Occipital lobe (tissue), 2 donors: Measurements from ENCODE around the gene STAC3. TPM values are rescaled to one million over a fixed set of nuclear protein-coding genes. Genes with fewer than 3 reads are reported as not detected.

ENCODE experiments used
- DNase-seq: peaks from one replicate; lab custom pipeline; 2025; lab: John Stamatoyannopoulos, UW
- total RNA-seq: library from RNA; depleted of rRNA; stranded (reverse); fragments of >200 nt; gene quantifications from one replicate; pipeline ENCODE4 v1.2.3, GENCODE V29; 2014

The STAC3 gene
- total RNA-seq, 1 donor from 2014 or later, result 0.94 TPM

- DNase-seq, result no peak
Measured at GRCh38 chr12:57223191-57224165, 27.5 kb downstream of the STAC3 start.

GRCh38 chr12:57222286-57223190 is 28.4 kb downstream of the STAC3 start:
- DNase-seq, result no peak

DNA sequence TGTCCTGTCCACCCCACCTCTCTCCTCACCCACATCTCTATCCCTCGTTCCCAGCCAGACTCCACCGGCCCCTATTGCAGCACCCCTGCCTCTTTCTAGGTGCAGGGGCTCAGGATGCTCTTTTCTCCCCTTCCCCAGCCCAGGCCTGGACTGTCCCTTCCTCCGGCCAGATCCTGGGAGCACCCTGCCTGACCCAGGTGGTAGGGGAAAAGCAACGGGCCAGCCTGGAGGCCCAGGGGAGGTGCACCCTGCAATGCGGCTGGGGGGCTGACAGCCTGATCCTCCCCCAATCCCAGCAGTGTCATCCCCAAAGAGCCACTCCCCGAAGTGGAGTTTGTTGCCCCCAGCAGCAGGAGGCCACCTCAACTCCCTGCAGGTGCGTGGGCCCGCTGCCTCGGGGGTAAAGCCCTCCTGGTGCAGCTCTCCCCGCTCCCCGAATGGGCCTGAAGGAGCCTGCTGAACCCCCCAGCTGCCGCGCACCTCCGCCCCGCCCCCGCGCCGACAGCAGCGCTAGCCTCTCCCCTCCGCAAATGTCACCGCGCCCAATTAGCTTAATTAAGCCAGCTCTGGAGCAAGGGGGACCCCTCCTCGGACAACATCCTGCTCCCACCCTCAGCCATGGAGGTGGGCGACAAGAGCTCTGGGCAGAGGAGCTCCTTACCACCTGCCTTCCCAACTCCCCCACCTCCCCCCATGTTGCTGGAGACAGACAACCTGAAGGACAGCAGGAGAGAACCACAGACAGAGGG is 29.6 kb downstream of the STAC3 start:
- DNase-seq, result no peak

- no peak for DNase-seq
Measured at GRCh38 chr12:57220770-57221168, 30.2 kb downstream of the STAC3 start.

- DNase-seq, result no peak
Measured at GRCh38 chr12:57219993-57220754, 30.8 kb downstream of the STAC3 start.

DNA sequence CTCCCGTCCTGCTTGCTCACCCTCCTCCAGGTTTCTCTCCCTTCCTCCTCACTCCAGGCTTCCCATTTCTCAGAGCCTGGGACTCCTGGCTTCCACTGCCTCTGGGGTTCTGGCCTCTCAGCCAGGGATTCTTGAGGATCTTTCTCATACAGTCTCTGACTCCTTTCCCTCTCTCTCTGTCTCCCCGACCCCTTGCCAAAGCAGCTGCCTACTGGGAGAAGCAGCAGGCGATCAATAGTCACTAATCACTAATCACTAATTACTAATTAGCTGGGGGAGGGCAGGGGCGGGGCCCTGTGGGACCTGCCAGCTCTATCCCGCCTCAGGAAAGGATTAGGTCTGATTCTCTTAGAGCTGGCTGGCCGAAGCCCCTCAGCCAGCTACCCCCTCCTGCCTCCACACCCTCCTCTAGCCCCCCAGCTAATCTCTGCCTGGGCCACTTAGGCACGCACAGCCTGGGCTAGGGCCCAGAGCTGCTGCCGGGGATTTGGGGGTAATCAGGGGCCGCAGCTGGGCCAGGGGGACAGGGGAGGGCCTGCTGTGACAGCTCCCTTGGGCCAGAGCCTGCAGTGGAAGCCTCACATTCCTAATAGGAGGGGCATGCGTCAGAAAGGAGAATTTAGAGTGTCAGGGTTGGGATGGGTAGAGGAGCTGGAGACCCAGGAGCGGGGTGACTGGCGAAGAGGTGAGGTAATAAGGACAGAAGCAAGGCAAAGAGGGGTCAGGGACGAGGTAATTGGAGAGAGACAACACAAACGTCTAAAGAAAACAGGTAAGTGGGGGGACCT is 31.6 kb downstream of the STAC3 start:
- no peak for DNase-seq

GRCh38 chr12:57218030-57218853 is 32.7 kb downstream of the STAC3 start:
- no peak for DNase-seq

- DNase-seq, result no peak
Measured at GRCh38 chr12:57216921-57217879, 33.8 kb downstream of the STAC3 start.

DNA sequence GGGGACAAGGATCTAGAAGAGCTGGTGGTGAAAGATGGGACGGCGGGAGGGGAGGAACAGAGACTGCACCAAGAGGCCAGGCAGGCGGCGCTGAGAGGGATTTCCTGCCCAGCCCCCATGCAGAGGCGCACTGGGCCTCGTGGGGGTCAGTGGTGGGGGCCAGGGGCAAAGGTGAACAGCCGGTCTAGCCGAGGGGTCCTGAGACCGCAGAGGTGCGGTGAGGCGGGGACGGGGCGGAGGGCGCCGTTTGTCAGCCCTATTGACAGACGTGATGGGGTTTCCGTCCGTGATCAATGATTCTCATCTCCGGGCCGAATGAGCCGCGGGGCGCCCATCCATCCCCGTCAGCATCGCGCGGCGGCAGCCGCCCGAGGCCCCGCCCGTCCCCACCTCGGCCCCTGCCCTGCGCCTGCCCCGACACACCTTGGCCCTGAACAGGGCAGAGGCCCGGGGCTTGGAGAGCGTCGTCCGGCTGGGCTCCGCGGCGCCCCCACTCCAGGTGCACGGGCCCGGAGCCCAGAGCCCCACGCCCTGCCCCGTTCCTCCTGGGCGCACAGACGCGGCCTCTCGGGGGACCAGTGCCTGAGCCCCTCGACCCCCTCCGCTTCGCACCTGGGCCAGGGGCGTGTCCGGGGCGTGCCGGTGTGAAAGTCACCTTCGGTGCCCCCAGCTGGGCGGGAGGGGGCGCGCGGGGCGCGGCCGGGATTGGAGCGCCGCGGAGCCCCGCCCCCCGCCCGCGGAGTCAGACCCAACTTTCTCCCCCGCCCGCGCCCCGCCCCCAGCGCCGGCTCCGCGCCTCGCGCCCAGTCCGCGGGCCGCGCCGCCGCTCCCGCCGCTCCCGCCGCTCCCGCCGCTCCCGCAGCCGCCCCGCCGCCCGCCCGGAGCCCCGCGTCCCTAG is 34.7 kb downstream of the STAC3 start, which contains the start of gene NXPH4:
NXPH4 (plus strand) TSS at position 781 of the 898 bp plus-strand sequence. CDS start 176 bp downstream, outside the sequence.
- no peak for DNase-seq

GRCh38 chr12:57215668-57216013 is 35.3 kb downstream of the STAC3 start:
- no peak for DNase-seq

GRCh38 chr12:57215065-57215464 is 35.9 kb downstream of the STAC3 start:
- no peak for DNase-seq

DNA sequence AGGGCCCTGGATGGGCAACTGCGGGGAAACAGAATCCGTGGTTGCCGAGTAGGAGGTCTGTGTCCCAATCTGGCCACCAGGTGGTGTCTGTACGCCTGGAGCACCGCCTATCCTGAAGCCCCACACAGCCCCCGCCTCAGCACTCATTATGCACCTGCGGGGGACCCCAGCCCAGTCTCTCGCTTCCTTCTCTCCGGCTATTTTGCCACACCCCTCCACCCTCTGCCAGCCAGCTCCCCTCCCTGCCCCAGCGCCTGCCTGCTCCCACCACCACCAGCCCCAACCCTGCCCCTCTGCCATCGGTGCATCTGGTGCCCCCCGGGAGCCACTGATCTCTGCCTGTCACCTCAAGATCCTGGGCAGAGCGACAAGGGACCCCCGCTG is 36.6 kb downstream of the STAC3 start:
- no peak for DNase-seq

DNA sequence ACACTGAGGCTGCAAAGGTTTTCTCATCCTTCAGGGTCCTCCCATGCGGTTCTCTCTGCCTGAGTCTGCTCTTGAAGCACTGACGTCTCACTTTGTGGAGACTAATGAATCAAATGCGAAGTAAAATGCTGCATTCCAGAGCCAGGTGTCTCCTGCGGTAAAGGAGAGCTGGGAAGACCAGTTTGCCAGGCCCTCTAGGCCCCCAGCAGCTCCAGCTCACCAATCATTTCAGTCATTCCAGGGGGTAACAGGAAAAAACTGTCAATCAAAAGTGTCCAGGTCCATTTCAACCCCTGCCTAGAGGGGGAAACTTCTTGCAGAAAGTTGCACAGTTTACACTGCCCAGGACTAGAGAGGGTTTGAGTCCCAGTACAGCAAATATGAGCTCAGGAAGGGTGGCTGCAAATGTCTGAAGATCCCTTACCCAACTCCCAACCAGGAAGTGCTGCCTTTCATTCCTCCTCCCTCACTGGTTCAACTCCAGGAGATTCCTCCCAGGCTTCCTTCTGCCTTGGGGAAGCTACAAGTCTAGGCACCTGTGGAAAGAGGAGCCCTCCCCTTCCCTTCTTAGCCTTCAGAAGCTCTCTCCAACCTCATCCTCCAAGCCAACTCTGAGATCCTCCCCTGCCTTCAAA is 37.1 kb downstream of the STAC3 start:
- no peak for DNase-seq

DNA sequence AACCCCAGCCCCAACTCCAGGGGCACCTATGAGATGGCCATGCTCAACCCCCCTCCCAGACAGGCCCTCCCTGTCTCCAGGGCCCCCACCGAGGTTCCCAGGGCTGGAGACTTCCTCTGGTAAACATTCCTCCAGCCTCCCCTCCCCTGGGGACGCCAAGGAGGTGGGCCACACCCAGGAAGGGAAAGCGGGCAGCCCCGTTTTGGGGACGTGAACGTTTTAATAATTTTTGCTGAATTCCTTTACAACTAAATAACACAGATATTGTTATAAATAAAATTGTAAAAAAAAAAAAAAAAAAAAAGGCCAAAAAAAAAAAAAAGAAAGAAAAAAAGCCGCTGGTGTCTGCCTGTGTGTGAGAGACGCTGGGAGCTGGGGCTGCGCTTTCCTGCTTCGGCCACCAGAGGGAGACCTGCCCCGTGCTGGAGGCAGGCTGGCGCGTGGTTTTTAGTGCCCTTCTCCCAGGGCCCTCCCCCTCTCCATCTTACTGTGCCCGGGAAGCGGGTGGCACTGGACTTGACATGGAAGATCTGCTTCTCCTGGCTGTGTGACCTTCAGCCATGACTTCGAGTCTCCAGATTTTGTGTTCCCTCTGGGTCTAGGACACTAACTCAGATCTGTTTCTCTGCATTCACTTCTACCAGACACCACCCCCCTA is 37.8 kb downstream of the STAC3 start:
- DNase-seq, result peak; percentile 83

DNA sequence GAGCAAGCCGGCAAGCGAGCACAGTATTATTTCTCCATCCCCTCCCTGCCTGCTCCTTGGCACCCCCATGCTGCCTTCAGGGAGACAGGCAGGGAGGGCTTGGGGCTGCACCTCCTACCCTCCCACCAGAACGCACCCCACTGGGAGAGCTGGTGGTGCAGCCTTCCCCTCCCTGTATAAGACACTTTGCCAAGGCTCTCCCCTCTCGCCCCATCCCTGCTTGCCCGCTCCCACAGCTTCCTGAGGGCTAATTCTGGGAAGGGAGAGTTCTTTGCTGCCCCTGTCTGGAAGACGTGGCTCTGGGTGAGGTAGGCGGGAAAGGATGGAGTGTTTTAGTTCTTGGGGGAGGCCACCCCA is 38.3 kb downstream of the STAC3 start:
- no peak for DNase-seq
